ENCODE results near the gene NPDC1. TPM values are rescaled to one million over a fixed set of nuclear protein-coding genes. Genes with fewer than 3 reads are reported as not detected.

The NPDC1 gene
- total and polyA plus RNA-seq, 2 of the 8 experiments (the other 6 are each of a cell fraction or from before 2014, with no cell fraction given), result 26.2 to 44.1 TPM

DNA sequence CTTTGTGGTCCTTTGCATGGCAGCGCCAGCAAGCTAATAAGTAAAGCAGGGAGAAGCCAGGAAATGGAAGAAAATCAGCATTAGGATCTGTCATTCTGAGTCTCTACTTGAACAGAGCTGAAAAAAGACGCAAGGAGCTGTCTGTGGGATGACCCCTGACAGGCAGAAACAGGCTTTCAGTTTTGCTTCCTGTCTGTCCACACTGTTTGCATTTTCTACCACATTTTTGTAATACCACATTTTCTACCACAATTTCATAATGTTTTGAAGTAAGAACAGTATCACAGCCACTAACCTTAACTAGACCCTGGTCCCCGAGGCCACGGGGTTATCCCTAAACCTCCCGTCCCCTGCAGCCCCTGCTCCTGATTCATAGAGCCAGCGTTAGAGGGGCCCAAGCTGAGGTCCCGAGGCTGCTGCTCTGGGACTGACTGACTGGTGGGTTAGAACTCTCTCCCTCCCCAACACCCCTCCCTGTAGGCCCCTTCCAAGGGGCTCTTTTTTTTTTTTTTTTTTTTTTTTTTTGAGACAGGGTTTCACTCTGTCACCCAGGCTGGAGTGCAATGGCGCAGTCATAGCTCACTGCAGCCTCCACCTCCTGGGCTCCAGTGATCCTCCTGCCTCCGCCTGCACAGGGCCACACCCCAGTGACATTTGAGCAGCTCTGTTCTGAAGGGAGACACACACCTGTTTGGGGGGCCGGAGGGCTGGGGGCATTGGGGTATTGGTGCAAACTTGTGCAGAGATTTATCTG, 45.6 kb downstream of the NPDC1 start:
- Histone ChIP-seq H2BK15ac (ENCODE audit: low read length) (no peak overlapping the region), H3K4me1 (replicated peaks in 1 of 4; ENCODE audit: control insufficient read depth in 3 of 4, insufficient read depth in 4 of 4, low read length in 3 of 4) (peaks cover 0 to 16% (median 8%) of the 10 kb centered on the region in 4 experiments; a peak in 6 of 7 replicates), H3K23me2 (ENCODE audit: low read depth, low read length) (peaks cover 11% of the 10 kb centered on the region; the same call in 1 of the 2 replicates), H4K8ac (ENCODE audit: extremely low read depth, insufficient read depth, low read length) (no peak overlapping the region), H3K4me3 (ENCODE audit: extremely low read depth in 1 of 4, insufficient read depth in 2 of 4, low read depth in 3 of 4, low read length in 4 of 4) (no peak overlapping the region), H2AFZ (ENCODE audit: low read length) (no peak overlapping the region), H2AK5ac (ENCODE audit: low read depth, low read length) (no peak overlapping the region), H3K18ac (ENCODE audit: extremely low read depth, low read length) (no peak overlapping the region), H4K5ac (ENCODE audit: insufficient read length, low read depth, low read length) (no peak overlapping the region), H3K27me3 (replicated peaks in 1 of 4; ENCODE audit: control insufficient read depth in 3 of 4, extremely low read depth in 1 of 4, insufficient read depth in 3 of 4, low read length in 3 of 4) (no peaks in the 10 kb centered on the region; a peak in 1 of 7 replicates), H2BK120ac (replicated peaks; ENCODE audit: low read depth, low read length) (no peak overlapping the region), H2BK12ac (ENCODE audit: low read depth, low read length) (no peak overlapping the region), H3K79me2 (ENCODE audit: control insufficient read depth in 1 of 2, insufficient read depth in 2 of 2, low read length in 2 of 2) (no peaks in the 10 kb centered on the region), H3K56ac (replicated peaks; ENCODE audit: insufficient read length, low read depth, low read length) (no peak overlapping the region), H3K9ac (replicated peaks in 1 of 4; ENCODE audit: extremely low read depth in 1 of 4, low read depth in 3 of 4, low read length in 3 of 4) (no peak overlapping the region), H3K36me3 (ENCODE audit: control insufficient read depth in 2 of 4, insufficient read depth in 4 of 4, low read length in 3 of 4) (no peaks in the 10 kb centered on the region), H3K14ac (ENCODE audit: insufficient read length) (no peak overlapping the region), H3K9me3 (ENCODE audit: insufficient read depth in 2 of 2, low read depth in 1 of 2, low read length in 1 of 2) (peaks cover 0 to 2% of the 10 kb centered on the region in 2 experiments; a peak in 1 of 4 replicates), H3K4ac (replicated peaks; ENCODE audit: insufficient read length, low read depth, low read length) (no peak overlapping the region), H3K79me1 (ENCODE audit: low read depth, low read length) (no peaks in the 10 kb centered on the region), H2BK5ac (ENCODE audit: low read depth, low read length) (no peak overlapping the region), H4K91ac (replicated peaks; ENCODE audit: insufficient read length, low read length) (no peak overlapping the region), H4K20me1 (replicated peaks in 1 of 2; ENCODE audit: control insufficient read depth in 1 of 2, insufficient read depth in 2 of 2, low read length in 2 of 2) (no peaks in the 10 kb centered on the region), H2BK20ac (ENCODE audit: low read length) (no peak overlapping the region), H3K4me2 (ENCODE audit: insufficient read depth in 1 of 2, low read depth in 2 of 2, low read length in 2 of 2) (no peak overlapping the region), H3K23ac (ENCODE audit: insufficient read length) (no peak overlapping the region), H3K27ac (ENCODE audit: low read depth, low read length) (no peak overlapping the region)
- DNase-seq (ENCODE audit: low read depth in 1 of 2, low spot score in 2 of 2) (no peak), FAIRE-seq (no peak)
- CTCF ChIA-PET (ENCODE audit: partially characterized antibody), result interaction anchor here (0.5 to 2.2 kb wide), 7 partner anchors 24 to 222 kb away, joined by 3 to 10 read pairs (median 8); no protein-coding TSS in a partner anchor
- POLR2A ChIA-PET (ENCODE audit: partially characterized antibody), result no interaction called here
- TF ChIP-seq NANOG (IDR thresholded peaks at IDR 0.05; ENCODE audit: insufficient read depth, low read depth, low read length, poor library complexity, severe bottlenecking) (no peak), EGR1 (IDR thresholded peaks at IDR 0.05; ENCODE audit: borderline replicate concordance, low read depth, low read length) (no peak), CBX5 (IDR thresholded peaks at IDR 0.05; ENCODE audit: low read depth, low read length) (no peak), BCL11A (IDR thresholded peaks at IDR 0.05; ENCODE audit: low read depth in 2 of 2, low read length in 2 of 2) (no peak), KDM4A (IDR thresholded peaks at IDR 0.05; ENCODE audit: low read depth, low read length, severe bottlenecking) (no peak), ATF2 (IDR thresholded peaks at IDR 0.05; ENCODE audit: low read length) (no peak), POU5F1 (IDR thresholded peaks at IDR 0.05; ENCODE audit: low read depth, low read length) (no peak), SUZ12 (IDR thresholded peaks at IDR 0.05; ENCODE audit: low read length) (no peak), CHD1 (IDR thresholded peaks at IDR 0.05; ENCODE audit: low read depth, low read length) (no peak), SAP30 (IDR thresholded peaks at IDR 0.05; ENCODE audit: insufficient read depth, insufficient replicate concordance, low read length) (no peak)
- WGBS, 2 experiments (ENCODE audit: extremely low coverage in 1 of 2, insufficient coverage in 1 of 2, insufficient read length in 1 of 2, insufficient replicate concordance in 2 of 2, low coverage in 1 of 2, low lambda C conversion rate in 2 of 2, missing lambda C conversion rate in 1 of 2), result 84% methylated on average over 9 of the region's 10 CpGs; no CpG with 5 or more reads in 1 of the 2 experiments
